OCI-LY3 (cell line): ENCODE data around the gene TM9SF4.
A peak's percentile ranks its signal among the peaks of the same experiment; 100 is the strongest.
"Not testable (repeated sequence)": the region's sequence is repeated elsewhere in the genome, so short reads cannot be mapped to it uniquely, and the experiment has no call there.

Experiments
- H2AFZ ChIP-seq: fragments of 200-600, 300-600 bp; shearing (Covaris generic); 2 replicates; pipeline ENCODE4 v1.6.0; 2014; ENCODE audit warnings: antibody characterized with exemption, low read depth, low read length
- H3K27ac ChIP-seq: fragments of 200-600, 300-600 bp; sonication (generic); 2 replicates; pipeline ENCODE4 v1.5.1; 2014; ENCODE audit warnings: mild to moderate bottlenecking, low read length, moderate library complexity, mixed read lengths
- H3K27me3 ChIP-seq: fragments of 200-600, 300-600 bp; sonication (generic); 2 replicates; pipeline ENCODE4 v1.6.1; 2014; ENCODE audit warnings: low read depth, low read length, mixed read lengths
- H3K36me3 ChIP-seq: fragments of 200-600, 300-600 bp; sonication (generic); replicated peaks from 2 replicates; pipeline ENCODE3; 2014; ENCODE audit warnings: low read depth, low read length, mixed read lengths
- H3K4me1 ChIP-seq: fragments of 300-600, 200-600 bp; sonication (generic); 2 replicates; pipeline ENCODE4 v1.6.1; 2014; ENCODE audit warnings: low read length, mixed read lengths
- H3K4me2 ChIP-seq: fragments of 200-600, 300-600 bp; sonication (generic); 2 replicates; pipeline ENCODE4 v1.6.1; 2014; ENCODE audit warnings: low read length, mixed read lengths
- H3K4me3 ChIP-seq: fragments of 300-600, 200-600 bp; sonication (generic); 2 replicates; pipeline ENCODE4 v1.5.1; 2014; ENCODE audit warnings: antibody characterized with exemption, mild to moderate bottlenecking, low read length, moderate library complexity
- H3K79me2 ChIP-seq: fragments of 300-600, 200-600 bp; shearing (Covaris generic); 2 replicates; pipeline ENCODE4 v1.6.1; 2014; ENCODE audit warnings: mild to moderate bottlenecking, low read length, mixed read lengths
- H3K9ac ChIP-seq: fragments of 300-600, 200-600 bp; shearing (Covaris generic); 2 replicates; pipeline ENCODE4 v1.6.0; 2014; ENCODE audit warnings: mild to moderate bottlenecking, low read length, moderate library complexity
- H3K9me3 ChIP-seq: fragments of 200-600, 300-600 bp; shearing (Covaris generic); 2 replicates; pipeline ENCODE4 v1.6.1; 2014; ENCODE audit warnings: low read length, mixed read lengths; ENCODE audit not compliant: insufficient read depth
- H4K20me1 ChIP-seq: fragments of 200-600, 300-600 bp; sonication (generic); 2 replicates; pipeline ENCODE4 v1.6.1; 2016; ENCODE audit warnings: low read length, mixed read lengths; ENCODE audit not compliant: insufficient read depth
- EZH2phosphoT487 ChIP-seq: fragments of 200-600 bp; shearing (Covaris generic); IDR thresholded peaks from 2 replicates; pipeline ENCODE4 v1.6.1; 2018; ENCODE audit warnings: antibody characterized with exemption, mixed run types, low read depth
- TF ChIP-seq, protein P1 (sequence below): fragments of 200-600, 300-600 bp; sonication (generic); IDR thresholded peaks from 2 replicates; pipeline ENCODE4 v1.5.1; 2014; ENCODE audit warnings: antibody characterized with exemption, low read length, low read depth

Gene TM9SF4

DNA sequence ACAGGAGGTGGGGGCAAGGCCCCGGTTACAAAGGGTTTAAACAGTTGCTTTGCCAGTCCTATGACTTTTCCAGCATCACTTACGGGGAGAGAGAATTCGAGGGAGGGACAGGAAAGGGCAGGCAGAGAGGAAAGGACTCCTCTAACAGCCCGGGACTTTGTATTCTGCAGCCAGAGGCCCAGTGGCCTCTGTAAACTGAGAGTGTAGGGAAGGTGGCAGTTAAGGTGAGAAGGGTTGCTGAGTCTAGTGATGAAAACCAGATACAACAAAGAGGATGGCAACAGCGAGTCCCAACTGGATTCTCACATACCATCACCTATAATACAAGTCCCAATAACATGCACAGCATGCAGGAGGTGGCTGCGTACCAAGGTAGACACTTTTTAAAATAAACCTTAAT is 84.5 kb downstream of the TM9SF4 start:
- no peak overlapping the region for H3K4me2 ChIP-seq
- no peaks in the 10 kb centered on the region for H3K9me3 ChIP-seq
- H3K4me1 ChIP-seq: peaks cover 8% of the 10 kb centered on the region; the same call in 1 of the 2 replicates
- no peak overlapping the region for H3K4me3 ChIP-seq
- TF ChIP-seq, protein P1, sequence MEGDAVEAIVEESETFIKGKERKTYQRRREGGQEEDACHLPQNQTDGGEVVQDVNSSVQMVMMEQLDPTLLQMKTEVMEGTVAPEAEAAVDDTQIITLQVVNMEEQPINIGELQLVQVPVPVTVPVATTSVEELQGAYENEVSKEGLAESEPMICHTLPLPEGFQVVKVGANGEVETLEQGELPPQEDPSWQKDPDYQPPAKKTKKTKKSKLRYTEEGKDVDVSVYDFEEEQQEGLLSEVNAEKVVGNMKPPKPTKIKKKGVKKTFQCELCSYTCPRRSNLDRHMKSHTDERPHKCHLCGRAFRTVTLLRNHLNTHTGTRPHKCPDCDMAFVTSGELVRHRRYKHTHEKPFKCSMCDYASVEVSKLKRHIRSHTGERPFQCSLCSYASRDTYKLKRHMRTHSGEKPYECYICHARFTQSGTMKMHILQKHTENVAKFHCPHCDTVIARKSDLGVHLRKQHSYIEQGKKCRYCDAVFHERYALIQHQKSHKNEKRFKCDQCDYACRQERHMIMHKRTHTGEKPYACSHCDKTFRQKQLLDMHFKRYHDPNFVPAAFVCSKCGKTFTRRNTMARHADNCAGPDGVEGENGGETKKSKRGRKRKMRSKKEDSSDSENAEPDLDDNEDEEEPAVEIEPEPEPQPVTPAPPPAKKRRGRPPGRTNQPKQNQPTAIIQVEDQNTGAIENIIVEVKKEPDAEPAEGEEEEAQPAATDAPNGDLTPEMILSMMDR: no peak
- TF ChIP-seq EZH2phosphoT487: no peak
- peaks cover 4% of the 10 kb centered on the region for H3K79me2 ChIP-seq
- H3K27me3 ChIP-seq: no peaks in the 10 kb centered on the region
- no peak overlapping the region for H3K9ac ChIP-seq
- H3K36me3 ChIP-seq: peaks cover 26% of the 10 kb centered on the region
- H4K20me1 ChIP-seq: peaks cover 19% of the 10 kb centered on the region
- no peak overlapping the region for H2AFZ ChIP-seq
- no peak overlapping the region for H3K27ac ChIP-seq

DNA sequence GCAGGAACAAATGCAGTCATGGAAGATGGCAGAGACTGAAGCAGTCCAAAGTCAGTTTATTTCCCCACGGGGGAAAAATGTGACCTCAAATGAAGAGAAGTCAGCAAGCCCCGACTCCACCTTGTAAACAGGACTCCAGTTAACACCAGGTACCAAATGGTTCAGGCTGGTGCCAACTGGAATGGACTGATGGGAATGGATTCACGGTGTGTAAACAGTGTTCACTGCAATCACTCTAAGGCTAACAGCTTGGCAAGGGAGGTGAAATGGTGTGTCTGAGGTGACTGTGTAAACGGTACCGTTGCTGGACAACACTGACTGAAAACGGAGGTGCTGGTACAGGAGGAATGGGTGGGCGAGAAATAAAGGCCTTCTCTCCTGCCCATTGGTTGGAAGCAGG is 86.1 kb downstream of the TM9SF4 start:
- Histone ChIP-seq H3K9ac (no peak overlapping the region), H3K4me2 (no peak overlapping the region), H3K9me3 (no peaks in the 10 kb centered on the region), H4K20me1 (peaks cover 30% of the 10 kb centered on the region), H3K27me3 (no peaks in the 10 kb centered on the region), H3K79me2 (peaks cover 15% of the 10 kb centered on the region), H3K4me1 (peaks cover 1% of the 10 kb centered on the region; the same call in 1 of the 2 replicates), H2AFZ (no peak overlapping the region), H3K4me3 (no peak overlapping the region), H3K27ac (no peak overlapping the region), H3K36me3 (peaks cover 37% of the 10 kb centered on the region)
- TF ChIP-seq, protein P1: no peak
- TF ChIP-seq EZH2phosphoT487: no peak

DNA sequence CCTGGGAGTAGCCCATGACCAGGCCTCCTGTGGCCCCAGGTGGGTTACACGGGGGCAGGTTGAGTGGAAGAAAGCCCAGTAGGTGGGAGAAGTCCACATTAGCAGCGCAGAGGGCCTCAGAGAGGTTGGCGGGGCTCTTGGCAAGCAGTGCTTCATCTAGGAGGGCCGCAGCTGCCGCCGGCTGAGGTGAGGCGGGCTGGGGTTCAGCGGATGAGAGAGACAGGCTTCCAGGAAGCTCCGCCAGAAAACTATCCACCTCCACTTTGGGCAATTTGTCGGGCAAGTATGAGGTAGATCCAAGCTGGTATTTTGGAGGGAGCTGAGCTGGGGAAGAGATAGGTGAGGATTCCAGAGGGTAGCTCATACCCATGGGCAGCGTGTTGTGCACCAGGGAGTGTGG is 87.1 kb downstream of the TM9SF4 start:
- H3K27me3 ChIP-seq, H3K4me3 ChIP-seq, H3K4me1 ChIP-seq, H3K9ac ChIP-seq, H3K27ac ChIP-seq, H3K4me2 ChIP-seq, H2AFZ ChIP-seq, H3K9me3 ChIP-seq: not testable (repeated sequence)
- Histone ChIP-seq H4K20me1 (peaks cover 30% of the 10 kb centered on the region), H3K79me2 (peaks cover 25% of the 10 kb centered on the region), H3K36me3 (peaks cover 47% of the 10 kb centered on the region)

DNA sequence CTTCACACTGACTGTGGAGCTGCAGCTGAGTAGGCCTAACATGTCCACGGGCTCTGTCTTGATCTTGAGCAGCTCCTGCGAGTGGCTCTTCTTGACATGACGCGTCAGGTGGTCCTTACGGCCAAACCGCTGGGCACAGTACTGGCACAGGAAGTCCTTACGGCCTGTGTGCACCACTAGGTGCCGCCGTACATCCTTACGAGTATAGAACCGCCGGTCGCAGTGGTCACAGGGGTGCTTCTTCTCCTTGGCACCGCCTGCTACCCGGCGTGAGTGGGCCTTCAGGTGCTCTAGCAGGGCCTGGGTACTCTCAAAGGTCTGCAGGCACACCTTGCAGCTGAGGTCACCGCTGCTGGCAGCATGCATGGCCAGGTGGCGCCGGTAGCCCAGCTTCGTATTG is 87.6 kb downstream of the TM9SF4 start:
- H3K27me3 ChIP-seq, H3K9me3 ChIP-seq, H3K27ac ChIP-seq, H3K4me2 ChIP-seq, H3K9ac ChIP-seq, H3K4me3 ChIP-seq, H3K4me1 ChIP-seq, H2AFZ ChIP-seq: not testable (repeated sequence)
- TF ChIP-seq, protein P1: peak; percentile 29
- peaks cover 30% of the 10 kb centered on the region for H3K79me2 ChIP-seq
- peaks cover 27% of the 10 kb centered on the region for H4K20me1 ChIP-seq
- H3K36me3 ChIP-seq: peaks cover 49% of the 10 kb centered on the region

DNA sequence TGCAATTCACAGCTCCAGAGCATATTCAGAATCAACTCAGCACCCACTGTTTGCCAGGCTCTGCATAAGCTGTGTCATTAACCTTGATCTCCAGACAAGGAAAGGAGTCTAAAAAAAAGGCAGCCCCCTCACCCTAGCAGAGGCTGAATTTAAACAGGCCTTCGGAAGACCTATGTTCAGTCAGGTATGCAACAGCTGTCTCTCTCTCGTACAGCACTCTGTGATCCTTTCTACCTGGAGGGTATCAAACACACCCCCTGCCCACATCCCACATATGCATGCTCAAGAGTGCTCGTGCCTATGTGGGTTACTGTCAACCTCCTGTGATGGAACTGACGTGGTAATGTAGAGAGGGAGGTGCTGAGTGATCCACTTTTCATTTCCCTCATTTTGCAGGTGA is 89.5 kb downstream of the TM9SF4 start:
- peaks cover 45% of the 10 kb centered on the region for H4K20me1 ChIP-seq
- peaks cover 59% of the 10 kb centered on the region for H3K36me3 ChIP-seq
- H3K4me1 ChIP-seq: no peaks in the 10 kb centered on the region
- no peak overlapping the region for H2AFZ ChIP-seq
- no peaks in the 10 kb centered on the region for H3K27me3 ChIP-seq
- H3K9ac ChIP-seq: no peak overlapping the region
- H3K9me3 ChIP-seq: no peaks in the 10 kb centered on the region
- no peak overlapping the region for H3K27ac ChIP-seq
- TF ChIP-seq, protein P1: no peak
- no peak for TF ChIP-seq EZH2phosphoT487
- no peak overlapping the region for H3K4me3 ChIP-seq
- H3K4me2 ChIP-seq: no peak overlapping the region
- peaks cover 49% of the 10 kb centered on the region for H3K79me2 ChIP-seq
